GM21447 (cell line): ENCODE data around the gene NHLRC4.

Experiments used
- ATAC-seq: cut with Tn5 transposase; IDR thresholded peaks from one replicate; pipeline ENCODE4 v1.9.1; 2021; ENCODE audit not compliant: unreplicated experiment

NHLRC4 gene

DNA sequence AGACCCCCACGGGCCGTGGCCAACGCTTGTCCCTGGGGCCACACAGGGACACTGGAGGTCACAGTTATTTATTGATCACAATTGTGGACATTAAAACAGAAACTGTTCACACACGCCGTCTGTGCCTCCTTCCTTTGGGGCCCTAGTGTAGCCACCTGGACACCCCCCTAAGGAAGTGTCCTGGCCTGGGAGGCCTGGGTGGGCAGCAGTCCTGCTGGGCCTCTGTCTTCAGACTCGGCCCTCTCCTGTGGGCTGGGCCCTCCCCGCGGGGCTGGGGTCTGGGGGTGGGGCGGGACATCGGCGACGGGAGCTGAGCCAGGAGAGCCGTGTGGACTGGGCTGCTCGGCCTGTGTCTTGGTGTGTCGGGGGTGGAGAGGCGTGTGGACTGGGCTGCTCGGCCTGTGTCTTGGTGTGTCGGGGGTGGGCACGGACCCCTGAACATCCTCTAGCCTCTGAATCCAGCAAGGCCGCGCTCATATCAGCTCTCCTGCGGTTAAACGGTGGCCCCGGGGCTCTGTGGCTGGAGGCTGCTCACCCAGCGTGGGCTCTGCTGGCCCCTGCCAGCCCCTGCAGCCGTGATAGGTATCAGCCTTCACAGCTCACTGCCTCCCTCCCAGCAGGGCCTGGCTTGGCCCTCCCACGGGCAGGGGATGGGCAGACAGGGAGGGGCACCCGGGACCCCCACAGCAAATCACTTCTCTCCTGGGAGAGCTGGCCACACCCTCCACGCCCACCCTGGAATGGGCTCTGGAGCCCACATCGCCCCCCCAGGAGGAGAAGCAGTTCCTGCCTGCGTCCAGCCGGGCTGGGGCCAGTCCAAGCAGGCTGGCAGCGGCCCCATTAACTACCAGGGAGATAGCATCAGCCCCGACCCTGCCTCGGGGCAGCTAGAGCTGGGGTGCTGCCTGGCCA is 1.1 kb upstream of the NHLRC4 start:
- ATAC-seq = no peak

DNA sequence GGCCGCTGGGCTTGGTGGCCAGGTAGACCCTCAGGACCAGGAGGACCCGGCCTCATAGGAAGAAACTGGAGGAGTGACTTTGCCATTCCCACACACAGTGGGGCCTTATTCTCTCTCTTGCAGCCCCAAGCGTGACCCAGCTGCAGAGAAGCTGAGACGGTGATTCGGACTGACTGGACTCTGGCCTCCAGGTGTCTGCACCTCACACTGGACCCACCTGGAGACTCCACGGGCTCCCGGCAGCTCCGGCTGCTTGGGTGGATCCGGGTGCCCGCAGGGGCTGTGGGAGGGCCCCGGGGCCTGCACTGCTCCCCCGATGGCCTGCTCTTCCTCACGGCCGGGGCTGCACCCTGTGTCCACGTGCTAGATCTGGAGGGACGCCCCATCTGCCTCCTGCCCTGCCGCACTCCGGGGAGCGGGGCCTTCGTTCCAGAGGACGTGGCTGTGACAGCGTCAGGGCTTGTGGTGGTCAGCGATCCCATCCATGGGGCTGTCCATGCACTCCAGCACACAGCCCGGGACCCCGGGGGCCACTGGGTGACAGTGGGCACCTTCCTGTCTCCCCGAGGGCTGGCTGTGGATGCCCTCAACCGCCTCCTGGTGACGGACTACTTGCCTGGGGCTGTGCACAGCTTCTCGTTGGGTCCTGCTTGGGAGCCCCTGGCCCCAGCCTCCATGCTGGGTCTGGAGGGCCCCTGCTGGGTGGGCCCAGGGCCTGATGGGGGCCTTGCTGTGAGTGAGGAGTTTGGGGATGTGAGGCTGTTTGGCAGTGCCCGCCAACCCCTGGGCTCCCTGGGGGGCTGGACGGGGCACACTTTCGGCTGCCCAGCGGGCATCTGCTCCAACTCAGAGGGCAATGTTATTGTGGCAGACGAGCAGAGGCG is 810 bp downstream of the NHLRC4 start:
- no peak for ATAC-seq

DNA sequence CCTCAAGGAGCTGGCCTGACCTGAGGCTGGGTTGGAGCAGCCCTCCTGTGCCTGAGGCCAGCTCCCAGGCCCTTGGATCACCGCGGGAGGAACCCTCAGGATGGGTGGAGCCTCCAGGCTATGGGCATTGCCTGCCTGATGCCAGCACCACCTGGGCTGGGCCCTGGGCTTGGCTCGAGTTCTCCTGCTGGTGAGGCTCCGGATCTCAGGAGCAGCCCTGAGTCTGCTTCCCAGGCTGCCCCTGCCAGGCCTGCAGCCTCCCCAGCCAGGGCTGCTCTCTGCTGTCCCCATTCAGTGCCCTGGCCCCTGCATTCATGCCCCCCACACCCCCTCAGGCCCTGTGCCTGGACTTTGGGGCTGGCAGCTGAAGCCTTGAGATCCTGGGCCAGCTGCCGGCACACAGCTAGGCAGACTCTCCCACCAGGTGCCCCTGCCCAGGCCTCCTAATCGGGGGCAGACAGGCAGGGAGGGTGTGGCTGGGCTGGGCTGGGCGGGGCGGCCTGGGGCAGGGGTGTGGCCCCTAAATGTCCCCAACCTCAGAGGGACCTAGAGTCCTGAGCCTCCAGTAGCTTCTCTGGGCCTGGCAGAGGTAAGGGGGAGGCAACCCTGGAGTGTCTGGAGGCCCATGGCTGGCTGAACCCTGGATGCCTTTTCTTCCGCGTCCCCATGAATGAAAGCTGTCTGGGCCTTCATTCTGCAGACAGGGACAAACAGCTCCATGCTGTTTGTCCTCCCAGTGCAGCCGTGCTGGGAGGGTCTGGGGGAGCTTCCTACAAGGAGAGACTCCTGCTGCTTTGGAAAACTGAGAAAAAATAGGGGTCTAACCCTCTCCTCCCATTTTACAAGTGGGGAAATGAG is 1.8 kb downstream of the NHLRC4 start:
- ATAC-seq = no peak

DNA sequence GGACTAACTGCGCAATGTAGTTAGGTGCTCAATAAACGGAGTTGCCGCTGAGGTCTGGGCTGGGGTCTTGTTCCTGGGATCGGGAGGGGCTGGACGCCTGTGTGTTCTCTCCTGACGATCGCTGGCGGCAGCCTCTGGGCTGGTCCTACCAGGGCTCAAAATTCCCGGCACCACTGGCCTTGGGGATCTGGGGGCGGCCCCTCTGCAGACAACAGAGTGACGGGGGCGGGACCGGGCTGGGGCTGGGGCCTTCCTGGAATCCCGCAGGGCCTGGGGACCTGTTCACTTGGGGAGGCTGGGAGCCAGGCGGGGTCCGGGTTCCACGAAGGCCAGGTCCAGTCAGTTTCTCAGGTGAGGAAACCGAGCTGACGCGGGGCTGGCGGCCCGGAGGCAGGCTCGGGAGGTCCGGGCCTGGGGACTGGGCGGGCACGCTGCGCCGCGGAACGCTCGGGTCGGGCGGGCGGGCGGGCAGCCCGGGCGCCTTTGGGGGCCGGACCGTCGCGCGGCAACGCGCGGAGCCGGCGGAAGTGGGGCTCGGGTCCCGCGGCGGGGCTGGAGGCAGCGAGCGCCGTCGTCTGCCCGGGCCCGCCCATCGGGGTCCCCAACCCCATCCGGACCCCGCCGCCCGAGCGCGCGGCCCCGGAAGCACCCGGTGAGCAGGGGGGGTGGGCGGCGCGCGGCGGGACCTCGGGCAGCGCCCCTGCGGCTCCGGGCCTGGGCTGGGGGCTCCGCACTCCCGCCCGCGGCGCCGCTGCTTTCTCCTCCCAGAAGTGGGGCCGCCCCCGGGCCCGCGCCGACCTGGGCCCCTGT is 2.8 kb downstream of the NHLRC4 start, which contains the start of gene PIGQ:
Gene PIGQ, plus strand, starts transcription at position 524 of the 810 bp plus-strand sequence. CDS start 4,107 bp downstream, outside the sequence.
- peak; percentile 42 for ATAC-seq

DNA sequence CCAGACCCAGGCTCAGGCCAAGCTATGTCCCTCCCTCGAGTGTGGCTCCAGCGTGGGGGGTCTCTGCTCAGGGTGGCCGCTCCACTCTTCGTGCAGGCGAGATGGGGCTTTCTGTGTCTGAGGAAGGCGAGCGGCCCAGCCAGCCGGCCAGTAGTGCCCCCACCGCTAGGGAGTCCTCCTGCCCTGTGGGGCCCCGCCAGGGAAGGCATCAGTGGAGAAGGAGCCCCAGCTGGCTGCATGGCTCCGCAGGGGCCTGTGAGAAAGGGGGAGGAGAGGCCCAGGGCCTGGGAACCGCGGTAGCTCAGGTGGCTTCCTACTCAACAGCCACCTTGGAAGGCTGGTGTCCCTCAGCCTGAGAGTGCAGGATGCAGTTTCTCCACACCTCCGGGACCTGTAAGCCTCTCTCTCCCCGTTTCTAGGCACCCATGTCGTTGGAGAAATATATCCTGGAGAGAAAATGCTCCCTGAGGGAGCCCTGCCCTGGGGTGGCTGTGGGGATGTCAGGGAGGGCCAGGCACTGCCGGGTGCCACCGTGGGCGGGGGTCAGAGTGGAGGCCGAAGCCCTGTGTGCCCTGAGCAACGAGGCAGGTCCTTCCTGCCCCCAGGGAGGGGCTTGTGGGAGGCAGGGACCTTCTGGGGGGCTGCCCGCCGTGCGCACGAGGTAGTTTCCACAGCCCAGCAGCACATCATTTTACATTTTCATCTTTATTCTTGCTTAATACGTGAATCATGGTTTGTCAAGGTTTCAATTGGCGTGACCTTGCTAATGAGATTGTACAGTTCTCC is 6.3 kb downstream of the NHLRC4 start:
- no peak for ATAC-seq

DNA sequence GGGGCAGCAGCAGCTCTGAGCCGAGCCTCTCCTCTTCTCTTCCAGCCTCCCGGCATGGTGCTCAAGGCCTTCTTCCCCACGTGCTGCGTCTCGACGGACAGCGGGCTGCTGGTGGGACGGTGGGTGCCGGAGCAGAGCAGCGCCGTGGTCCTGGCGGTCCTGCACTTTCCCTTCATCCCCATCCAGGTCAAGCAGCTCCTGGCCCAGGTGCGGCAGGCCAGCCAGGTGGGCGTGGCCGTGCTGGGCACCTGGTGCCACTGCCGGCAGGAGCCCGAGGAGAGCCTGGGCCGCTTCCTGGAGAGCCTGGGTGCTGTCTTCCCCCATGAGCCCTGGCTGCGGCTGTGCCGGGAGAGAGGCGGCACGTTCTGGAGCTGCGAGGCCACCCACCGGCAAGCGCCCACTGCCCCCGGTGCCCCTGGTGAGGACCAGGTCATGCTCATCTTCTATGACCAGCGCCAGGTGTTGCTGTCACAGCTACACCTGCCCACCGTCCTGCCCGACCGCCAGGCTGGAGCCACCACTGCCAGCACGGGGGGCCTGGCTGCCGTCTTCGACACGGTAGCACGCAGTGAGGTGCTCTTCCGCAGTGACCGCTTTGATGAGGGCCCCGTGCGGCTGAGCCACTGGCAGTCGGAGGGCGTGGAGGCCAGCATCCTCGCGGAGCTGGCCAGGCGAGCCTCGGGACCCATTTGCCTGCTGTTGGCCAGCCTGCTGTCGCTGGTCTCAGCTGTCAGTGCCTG is 7.4 kb downstream of the NHLRC4 start:
- no peak for ATAC-seq

DNA sequence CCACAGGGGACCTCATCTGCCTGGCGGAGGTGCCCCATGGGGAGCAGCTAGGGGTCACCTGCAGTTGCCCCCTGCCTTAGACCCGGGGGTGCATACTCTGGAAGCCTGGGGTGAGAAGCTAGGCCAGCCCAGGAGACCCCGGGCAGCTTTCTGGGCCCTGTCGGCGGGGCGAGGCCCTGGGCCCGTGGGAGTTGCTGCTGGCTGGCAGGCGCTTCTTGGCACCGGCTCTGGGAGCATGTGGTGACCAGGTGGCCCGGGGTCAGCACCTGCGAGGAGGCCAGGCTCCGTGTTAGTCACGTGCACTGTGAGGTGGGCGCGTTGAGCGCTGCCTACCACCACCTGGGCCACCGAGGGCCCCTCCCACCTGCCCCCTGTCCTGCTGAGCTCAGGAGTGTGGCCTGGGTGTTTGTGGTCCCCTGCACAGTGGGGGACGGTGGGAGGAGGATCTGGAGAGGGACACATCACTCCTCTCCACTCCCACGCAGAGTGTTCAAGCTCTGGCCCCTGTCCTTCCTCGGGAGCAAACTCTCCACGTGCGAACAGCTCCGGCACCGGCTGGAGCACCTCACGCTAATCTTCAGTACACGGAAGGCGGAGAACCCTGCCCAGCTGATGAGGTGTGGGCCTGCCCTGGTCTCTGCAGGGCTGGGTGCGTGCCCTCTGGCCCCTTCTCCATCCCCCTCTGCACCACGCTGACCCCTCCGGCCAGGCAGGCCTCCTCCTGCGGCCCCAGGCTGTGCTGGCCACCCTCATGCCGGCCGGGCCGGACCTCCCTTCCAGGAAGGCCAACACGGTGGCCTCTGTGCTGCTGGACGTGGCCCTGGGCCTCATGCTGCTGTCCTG is 8.8 kb downstream of the NHLRC4 start:
- no peak for ATAC-seq

DNA sequence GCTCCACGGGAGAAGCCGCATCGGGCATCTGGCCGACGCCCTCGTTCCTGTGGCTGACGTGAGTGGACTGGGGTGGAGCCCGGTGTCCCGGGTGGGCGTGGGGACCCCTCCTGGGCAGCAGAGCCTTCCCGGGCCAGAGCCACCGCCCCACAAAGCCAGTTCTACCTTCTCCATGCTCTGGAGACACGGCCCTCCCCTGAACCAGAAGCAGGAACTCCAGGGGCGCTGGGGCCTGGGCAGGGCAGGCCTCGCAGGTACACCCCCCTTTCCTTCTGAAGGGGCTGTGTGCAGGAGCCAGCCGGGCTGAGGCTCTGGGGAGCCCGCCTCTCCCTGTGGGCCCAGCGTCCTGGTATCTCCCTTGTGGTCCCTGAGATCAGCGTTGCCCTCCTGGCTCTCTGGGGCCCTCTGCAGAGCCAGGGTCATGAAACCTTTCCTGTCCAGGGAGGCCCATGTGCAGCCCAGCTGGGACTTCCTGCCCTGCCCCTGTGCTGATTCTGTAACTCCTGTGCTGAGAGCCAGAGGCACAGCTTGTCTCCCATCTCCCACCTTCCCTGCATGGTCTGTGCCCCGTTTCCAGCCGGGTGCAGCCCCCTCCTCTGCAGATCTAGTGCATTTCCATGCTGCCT is 9.5 kb downstream of the NHLRC4 start:
- no peak for ATAC-seq

DNA sequence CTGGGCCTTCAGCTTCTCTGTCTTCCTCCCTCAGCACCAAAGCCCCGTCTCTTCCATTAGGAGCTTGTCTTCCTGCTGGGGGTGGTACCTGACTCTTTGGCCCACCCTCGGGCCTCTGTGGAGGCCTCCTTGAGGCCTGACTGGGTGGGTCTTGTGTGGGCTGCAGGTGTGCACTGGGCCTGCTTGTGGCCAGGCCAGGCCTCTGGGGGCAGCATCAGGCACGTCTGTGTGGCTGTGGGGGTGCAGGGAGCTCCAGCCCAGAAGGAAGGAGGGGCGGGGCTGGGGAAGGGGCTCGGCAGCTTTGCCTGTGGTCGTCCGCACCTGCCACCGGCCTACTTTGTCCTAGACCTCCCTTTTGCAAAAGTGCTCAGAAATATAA is 10.0 kb downstream of the NHLRC4 start:
- ATAC-seq = no peak

DNA sequence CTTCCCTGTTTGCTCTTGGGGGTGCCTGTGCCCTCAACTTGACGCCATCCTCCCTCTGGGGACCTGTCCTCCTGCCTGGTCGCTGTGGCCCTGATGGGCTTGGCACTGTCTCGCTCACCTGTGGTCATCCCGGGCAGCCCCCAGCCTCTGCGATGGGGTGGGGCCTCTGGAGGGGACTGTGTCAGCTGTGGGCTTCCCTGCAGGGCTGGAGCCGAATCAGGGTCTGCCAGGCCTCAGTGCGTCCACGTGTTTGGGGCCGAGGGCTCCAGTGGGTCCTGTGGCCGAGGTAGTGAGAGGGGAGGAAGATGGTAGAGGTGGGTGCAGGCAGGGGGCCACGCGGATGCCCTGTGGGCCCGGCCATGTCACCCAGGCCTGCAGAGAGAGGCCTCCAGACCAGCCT is 11.0 kb downstream of the NHLRC4 start:
- ATAC-seq = no peak

DNA sequence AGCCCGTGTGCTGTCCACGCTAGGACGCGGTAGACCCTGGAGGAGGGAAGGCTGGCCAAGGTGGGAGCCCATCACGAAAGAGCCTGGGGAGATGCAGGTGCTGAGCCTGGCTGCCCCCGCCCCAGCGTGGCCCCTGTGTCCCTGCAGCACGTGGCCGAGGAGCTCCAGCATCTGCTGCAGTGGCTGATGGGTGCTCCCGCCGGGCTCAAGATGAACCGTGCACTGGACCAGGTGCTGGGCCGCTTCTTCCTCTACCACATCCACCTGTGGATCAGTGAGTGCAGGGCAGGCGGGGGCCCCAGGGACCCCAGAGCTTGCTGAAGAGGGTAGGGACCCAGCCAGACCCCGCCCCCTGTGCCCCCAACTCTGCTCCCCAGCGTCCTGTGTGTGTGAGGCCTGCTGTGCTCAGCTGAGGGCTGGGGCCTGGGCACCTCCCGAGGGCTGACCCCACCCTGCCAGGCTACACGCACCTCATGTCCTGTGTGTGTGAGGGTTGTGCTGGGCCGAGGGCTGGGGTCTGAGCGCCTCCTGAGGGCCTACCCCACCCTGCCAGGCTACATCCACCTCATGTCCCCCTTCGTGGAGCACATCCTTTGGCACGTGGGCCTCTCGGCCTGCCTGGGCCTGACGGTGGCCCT is 11.5 kb downstream of the NHLRC4 start:
- no peak for ATAC-seq

DNA sequence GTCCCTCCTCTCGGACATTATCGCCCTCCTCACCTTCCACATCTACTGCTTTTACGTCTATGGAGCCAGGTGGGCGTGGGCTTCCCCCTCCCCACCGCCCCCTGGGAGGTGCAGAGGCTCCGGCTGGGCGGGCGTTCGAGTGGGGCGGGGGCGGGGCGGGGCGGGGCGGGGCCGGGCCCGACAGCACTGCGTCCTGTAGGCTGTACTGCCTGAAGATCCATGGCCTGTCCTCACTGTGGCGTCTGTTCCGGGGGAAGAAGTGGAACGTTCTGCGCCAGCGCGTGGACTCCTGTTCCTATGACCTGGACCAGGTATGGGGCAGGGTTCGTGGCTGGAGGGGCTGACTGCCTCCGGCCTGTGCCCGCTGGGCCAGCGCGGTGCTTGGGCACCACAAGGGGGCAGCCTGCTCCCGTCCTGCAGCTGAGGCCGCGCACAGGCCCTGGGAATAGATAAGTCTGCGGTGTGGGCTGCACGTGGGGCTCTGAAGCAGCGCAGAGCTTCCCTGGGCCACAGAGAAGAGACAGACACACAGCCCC is 12.1 kb downstream of the NHLRC4 start:
- ATAC-seq = no peak

DNA sequence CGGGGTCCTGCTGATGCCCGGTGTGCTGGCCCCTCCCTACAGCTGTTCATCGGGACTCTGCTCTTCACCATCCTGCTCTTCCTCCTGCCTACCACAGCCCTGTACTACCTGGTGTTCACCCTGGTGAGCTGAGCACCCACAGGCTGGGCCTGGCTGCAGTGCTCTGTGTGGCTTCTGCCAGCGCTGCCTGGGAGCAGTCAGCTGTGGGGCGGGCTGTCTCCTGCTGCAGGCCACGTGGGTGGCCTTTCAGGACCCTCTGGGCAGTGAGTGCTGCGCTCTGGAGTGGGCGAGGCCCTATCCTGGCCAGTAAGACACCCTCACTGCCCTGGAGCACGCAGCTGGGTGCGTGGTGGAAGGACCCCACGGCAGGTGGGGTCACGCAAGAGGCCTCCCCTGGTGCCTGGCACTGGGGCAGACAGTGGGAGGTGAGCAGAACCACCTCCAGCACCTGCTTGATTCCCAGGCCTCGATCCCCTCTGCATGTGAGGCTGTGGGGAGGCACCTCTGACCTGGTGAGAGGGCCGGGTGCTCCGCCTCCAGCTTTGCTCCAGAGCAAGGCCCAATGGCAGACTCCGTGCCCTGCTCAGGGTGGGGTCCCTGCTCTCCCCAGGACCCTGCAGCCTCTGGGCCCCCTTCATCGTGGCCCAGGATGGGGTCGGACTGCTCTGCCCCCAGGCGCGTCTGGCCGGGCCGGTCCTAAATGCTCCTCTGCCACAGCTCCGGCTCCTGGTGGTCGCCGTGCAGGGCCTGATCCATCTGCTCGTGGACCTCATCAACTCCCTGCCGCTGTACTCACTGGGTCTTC is 13.5 kb downstream of the NHLRC4 start:
- ATAC-seq = no peak

DNA sequence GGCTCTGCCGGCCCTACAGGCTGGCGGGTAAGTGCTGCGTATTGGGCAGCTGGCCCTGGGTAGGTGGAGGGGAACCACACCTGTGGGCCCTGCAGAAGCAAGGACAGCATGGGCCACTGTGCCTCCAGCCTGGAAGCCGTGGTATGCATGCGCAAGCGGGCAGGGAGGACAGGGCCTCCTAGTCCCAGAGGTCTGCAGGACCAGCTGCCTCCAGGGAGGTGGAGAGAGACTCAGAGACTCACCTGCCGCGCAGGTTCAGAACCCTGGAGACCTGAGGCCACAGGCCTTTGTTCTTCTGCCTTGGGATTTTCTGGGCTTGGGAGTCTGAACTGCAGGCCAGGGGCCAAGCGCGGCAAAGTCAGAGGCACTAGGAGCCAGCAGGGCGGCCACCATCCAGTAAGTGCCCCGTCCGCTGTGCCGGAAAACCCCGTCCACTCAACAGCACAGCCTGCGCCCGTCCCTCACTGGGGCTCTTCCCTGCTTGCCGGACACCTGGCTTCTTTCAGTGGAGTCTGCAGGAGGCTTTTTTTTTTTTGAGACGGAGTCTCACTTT is 14.2 kb downstream of the NHLRC4 start:
- no peak for ATAC-seq

DNA sequence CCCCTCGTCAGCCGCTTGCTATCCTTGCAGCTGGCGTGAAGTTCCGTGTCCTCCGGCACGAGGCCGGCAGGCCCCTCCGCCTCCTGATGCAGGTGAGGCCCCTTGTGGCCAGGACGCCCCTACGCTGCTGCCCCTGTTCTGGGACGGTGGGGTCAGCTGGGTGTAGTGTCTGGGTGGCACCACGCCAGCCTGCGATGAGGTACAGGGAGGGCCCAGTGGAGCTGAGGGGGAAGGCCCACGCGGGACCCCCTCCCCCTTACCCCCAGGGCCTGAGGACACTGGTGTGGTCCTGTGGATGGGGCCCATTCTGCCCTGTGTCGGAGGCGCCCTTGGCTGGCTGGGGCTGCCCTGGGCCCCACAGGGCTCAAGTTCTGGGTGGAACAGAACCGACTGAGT is 15.4 kb downstream of the NHLRC4 start:
- no peak for ATAC-seq
